ENCODE data around the gene EXOC6B. TPM values are rescaled to one million over a fixed set of nuclear protein-coding genes. Genes with fewer than 3 reads are reported as not detected.

EXOC6B gene
- total and polyA plus RNA-seq, 9 of the 15 experiments (the other 6 are each of a cell fraction or from before 2014, with no cell fraction given) = 0.28 to 4.2 (median 2.0) TPM

- Histone ChIP-seq H3K4me1 (replicated peaks in 1 of 2; ENCODE audit: control insufficient read depth in 2 of 2, insufficient read depth in 2 of 2, low read length in 2 of 2) (no peaks in the 10 kb centered on the region), H3K36me3 (ENCODE audit: control insufficient read depth, insufficient read depth, low read length) (no peaks in the 10 kb centered on the region), H2AFZ (ENCODE audit: low read depth, low read length) (no peak overlapping the region), H4K20me1 (replicated peaks; ENCODE audit: control insufficient read depth, insufficient read depth, low read length) (no peaks in the 10 kb centered on the region), H3K79me2 (ENCODE audit: control insufficient read depth, insufficient read depth, low read length) (no peaks in the 10 kb centered on the region), H3K9me1 (ENCODE audit: control insufficient read depth, insufficient read depth, low read length) (no peaks in the 10 kb centered on the region), H3K9ac (ENCODE audit: insufficient read depth in 1 of 2, low read depth in 2 of 2, low read length in 2 of 2) (no peak overlapping the region), H3K27me3 (ENCODE audit: control insufficient read depth in 2 of 2, insufficient read depth in 2 of 2, low read length in 2 of 2) (no peaks in the 10 kb centered on the region), H3K9me3 (replicated peaks; ENCODE audit: control insufficient read depth, insufficient read depth, low read depth, low read length) (no peaks in the 10 kb centered on the region), H3K4me2 (ENCODE audit: insufficient read depth, low read length) (no peak overlapping the region), H3K4me3 (no peak overlapping the region), H3K27ac (ENCODE audit: extremely low read depth, low read depth, low read length) (no peak overlapping the region)
- BruUV-seq (replicated peaks) = no TSS peak
- 35% methylated on average over 2 of the region's 2 CpGs for WGBS (ENCODE audit: insufficient coverage, low coverage, missing lambda C conversion rate)
- FAIRE-seq = no peak
- CTCF ChIA-PET (ENCODE audit: low intra/inter-chr PET ratio) = no interaction called here
- intact Hi-C loops (cut with micrococcal nuclease) (no loop called here), in situ Hi-C loops (cut with MboI) (no loop called here)
- ATAC-seq = no peak
- TF ChIP-seq ZNF511 (CRISPR knock-in tag; IDR thresholded peaks at IDR 0.05) = no peak
- no peak for TF ChIP-seq SNRNP70 (optimal IDR thresholded peaks at IDR 0.05; ENCODE audit: low read depth, low read length)
- TF ChIP-seq UBTF (IDR thresholded peaks at IDR 0.05; ENCODE audit: borderline replicate concordance in 1 of 2, low read depth in 2 of 2, low read length in 2 of 2) = no peak
- no peak for TF ChIP-seq ZBTB11 (CRISPR knock-in tag; IDR thresholded peaks at IDR 0.05)
- no peak for TF ChIP-seq HDAC6 (IDR thresholded peaks at IDR 0.05; ENCODE audit: low read depth, low read length)
- TF ChIP-seq ZNF134 (CRISPR knock-in tag; conservative IDR thresholded peaks at IDR 0.05) = no peak
- TF ChIP-seq ELF4 (CRISPR knock-in tag; IDR thresholded peaks at IDR 0.05) = no peak
- TF ChIP-seq POLR3G (IDR thresholded peaks at IDR 0.05; ENCODE audit: extremely low read depth, insufficient read length, insufficient replicate concordance) = no peak
- no peak for TF ChIP-seq RFX5 (IDR thresholded peaks at IDR 0.05; ENCODE audit: low read depth, low read length)
- no peak for TF ChIP-seq MTA3 (IDR thresholded peaks at IDR 0.05; ENCODE audit: borderline replicate concordance)
- TF ChIP-seq ZBTB1 (CRISPR knock-in tag; IDR thresholded peaks at IDR 0.05; ENCODE audit: borderline replicate concordance, low read depth) = no peak
- TF ChIP-seq ZNF589 (CRISPR knock-in tag; IDR thresholded peaks at IDR 0.05; ENCODE audit: low read depth) = no peak
- DNase-seq (ENCODE audit: extremely low read depth in 1 of 4, low spot score in 3 of 4) = no peak
- POLR2A ChIA-PET = no interaction called here
Measured at GRCh38 chr2:72497763-72498162, 328.1 kb downstream of the EXOC6B start.

All from K562 (cell line).